Fibroblast of lung (primary cell): ENCODE measurements around the gene MAML3. TPM values are rescaled to one million over a fixed set of nuclear protein-coding genes. Genes with fewer than 3 reads are reported as not detected.
A peak's percentile ranks its signal among the peaks of the same experiment; 100 is the strongest.

Source experiments
- DNase-seq, 2 donors: peaks; one replicate each; pipeline versions ENCODE4 v3.0.0 to v3.0.0-alpha.2; 2010; ENCODE audit warnings: low read depth in 2 of 2
- H2AFZ ChIP-seq: 2 replicates; pipeline ENCODE4 v1.5.1; 2012; ENCODE audit warnings: low read length, control low read depth, inconsistent platforms
- H3K27ac ChIP-seq: 2 replicates; pipeline ENCODE4 v1.5.1; 2011; ENCODE audit warnings: low read length, control low read depth; ENCODE audit not compliant: insufficient read depth
- H3K27me3 ChIP-seq: 2 replicates; pipeline ENCODE4 v1.5.1; 2011; ENCODE audit warnings: mild to moderate bottlenecking, low read length; ENCODE audit not compliant: control insufficient read depth, insufficient read depth
- H3K36me3 ChIP-seq: 2 replicates; pipeline ENCODE4 v1.5.1; 2011; ENCODE audit warnings: low read length; ENCODE audit not compliant: control insufficient read depth, insufficient read depth
- H3K4me1 ChIP-seq: 2 replicates; pipeline ENCODE4 v1.5.1; 2011; ENCODE audit warnings: low read length; ENCODE audit not compliant: control insufficient read depth, insufficient read depth; ENCODE audit errors: extremely low read depth
- H3K4me2 ChIP-seq: 2 replicates; pipeline ENCODE4 v1.5.1; 2011; ENCODE audit warnings: low read length, control low read depth; ENCODE audit not compliant: insufficient read depth; ENCODE audit errors: extremely low read depth
- H3K4me3 ChIP-seq, 4 experiments: fragments of 200-600 bp in 1 of 4; sonication (generic) in 1 of 4; replicated peaks in 1 of 4; 2 replicates each; pipeline ENCODE4 v1.5.1; 2011 to 2016; ENCODE audit warnings: low read length in 4 of 4, low read depth in 3 of 4, mild to moderate bottlenecking in 3 of 4, control low read depth in 2 of 4, inconsistent platforms in 1 of 4, mixed read lengths in 1 of 4; ENCODE audit not compliant: insufficient read depth in 1 of 4; ENCODE audit errors: control extremely low read depth in 1 of 4
- H3K79me2 ChIP-seq: 2 replicates; pipeline ENCODE4 v1.5.1; 2012; ENCODE audit warnings: mild to moderate bottlenecking, low read length, inconsistent platforms; ENCODE audit not compliant: control insufficient read depth, insufficient read depth
- H3K9ac ChIP-seq: 2 replicates; pipeline ENCODE4 v1.5.1; 2011; ENCODE audit warnings: mild to moderate bottlenecking, low read length, control low read depth; ENCODE audit not compliant: insufficient read depth
- H3K9me3 ChIP-seq: 2 replicates; pipeline ENCODE4 v1.5.1; 2012; ENCODE audit warnings: low read depth, low read length; ENCODE audit not compliant: control insufficient read depth, insufficient read depth
- H4K20me1 ChIP-seq: 2 replicates; pipeline ENCODE4 v1.5.1; 2011; ENCODE audit warnings: low read length; ENCODE audit not compliant: control insufficient read depth, insufficient read depth; ENCODE audit errors: extremely low read depth
- EZH2 ChIP-seq: IDR thresholded peaks from 2 replicates; pipeline ENCODE4 v1.5.1; 2012; ENCODE audit warnings: low read length, control low read depth, mild to moderate bottlenecking; ENCODE audit errors: missing control alignments
- polyA plus RNA-seq, 2 donors: library from polyadenylated mRNA; depleted of rRNA in 1 of 2; stranded (reverse) in 1 of 2; unstranded in 1 of 2; fragments of >200 nt; gene quantifications; 2 replicates each; pipeline ENCODE4 v1.2.1, GENCODE V29; 2011 to 2012; ENCODE audit warnings: missing spikeins in 1 of 2
- total RNA-seq: library from RNA; depleted of rRNA; stranded (reverse); fragments of >200 nt; gene quantifications from 2 replicates; pipeline ENCODE4 v1.2.1, GENCODE V29; 2014
- TF ChIP-seq, protein P1 (sequence below), 2 donors: IDR thresholded peaks in 1 of 2; conservative IDR thresholded peaks in 1 of 2; 1 replicate in 1 of 2; 2 replicates in 1 of 2; pipeline ENCODE4 v1.5.1; 2011 to 2012; ENCODE audit warnings: low read length in 2 of 2, control low read depth in 1 of 2, inconsistent platforms in 1 of 2, low read depth in 1 of 2, mild to moderate bottlenecking in 1 of 2

Gene MAML3
- total and polyA plus RNA-seq, 2 donors (not counting 1 experiment from before 2014, with no cell fraction given) = 2.0 to 2.8 TPM

DNA sequence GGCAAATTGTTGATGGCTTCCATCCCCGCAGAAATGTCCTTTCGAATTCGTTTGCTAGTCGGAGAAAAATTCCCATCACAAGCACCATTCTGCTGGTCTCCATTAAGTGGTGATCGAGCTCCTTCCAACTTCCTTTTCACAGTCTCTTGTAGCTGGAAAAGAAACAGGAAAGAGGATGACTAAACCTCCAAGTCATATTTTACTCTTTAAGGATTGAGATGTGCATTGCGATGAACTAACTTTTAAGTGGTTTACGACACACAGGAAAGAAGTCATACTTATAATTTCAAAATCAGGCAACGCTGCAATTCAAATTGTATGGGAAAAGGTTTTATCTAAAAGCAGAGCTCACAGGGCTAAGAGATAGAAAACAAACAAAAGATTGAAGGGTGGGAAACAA lies 263.2 kb downstream of the MAML3 start:
- Histone ChIP-seq H3K4me3 (no peak overlapping the region), H3K4me2 (no peak overlapping the region), H2AFZ (no peak overlapping the region), H3K9me3 (no peaks in the 10 kb centered on the region), H3K4me1 (peaks cover 5% of the 10 kb centered on the region), H3K27ac (no peak overlapping the region), H3K9ac (no peak overlapping the region), H3K79me2 (no peaks in the 10 kb centered on the region), H3K36me3 (no peaks in the 10 kb centered on the region), H3K27me3 (no peaks in the 10 kb centered on the region), H4K20me1 (no peaks in the 10 kb centered on the region)
- no peak for TF ChIP-seq EZH2
- TF ChIP-seq, protein P1, sequence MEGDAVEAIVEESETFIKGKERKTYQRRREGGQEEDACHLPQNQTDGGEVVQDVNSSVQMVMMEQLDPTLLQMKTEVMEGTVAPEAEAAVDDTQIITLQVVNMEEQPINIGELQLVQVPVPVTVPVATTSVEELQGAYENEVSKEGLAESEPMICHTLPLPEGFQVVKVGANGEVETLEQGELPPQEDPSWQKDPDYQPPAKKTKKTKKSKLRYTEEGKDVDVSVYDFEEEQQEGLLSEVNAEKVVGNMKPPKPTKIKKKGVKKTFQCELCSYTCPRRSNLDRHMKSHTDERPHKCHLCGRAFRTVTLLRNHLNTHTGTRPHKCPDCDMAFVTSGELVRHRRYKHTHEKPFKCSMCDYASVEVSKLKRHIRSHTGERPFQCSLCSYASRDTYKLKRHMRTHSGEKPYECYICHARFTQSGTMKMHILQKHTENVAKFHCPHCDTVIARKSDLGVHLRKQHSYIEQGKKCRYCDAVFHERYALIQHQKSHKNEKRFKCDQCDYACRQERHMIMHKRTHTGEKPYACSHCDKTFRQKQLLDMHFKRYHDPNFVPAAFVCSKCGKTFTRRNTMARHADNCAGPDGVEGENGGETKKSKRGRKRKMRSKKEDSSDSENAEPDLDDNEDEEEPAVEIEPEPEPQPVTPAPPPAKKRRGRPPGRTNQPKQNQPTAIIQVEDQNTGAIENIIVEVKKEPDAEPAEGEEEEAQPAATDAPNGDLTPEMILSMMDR (conservative IDR thresholded peaks at IDR 0.05 in 1 of 2, IDR thresholded peaks at IDR 0.05 in 1 of 2; ENCODE audit: low read depth in 1 of 2, low read length in 2 of 2) = no peak
- peak; percentile 60 to 77 for DNase-seq

DNA sequence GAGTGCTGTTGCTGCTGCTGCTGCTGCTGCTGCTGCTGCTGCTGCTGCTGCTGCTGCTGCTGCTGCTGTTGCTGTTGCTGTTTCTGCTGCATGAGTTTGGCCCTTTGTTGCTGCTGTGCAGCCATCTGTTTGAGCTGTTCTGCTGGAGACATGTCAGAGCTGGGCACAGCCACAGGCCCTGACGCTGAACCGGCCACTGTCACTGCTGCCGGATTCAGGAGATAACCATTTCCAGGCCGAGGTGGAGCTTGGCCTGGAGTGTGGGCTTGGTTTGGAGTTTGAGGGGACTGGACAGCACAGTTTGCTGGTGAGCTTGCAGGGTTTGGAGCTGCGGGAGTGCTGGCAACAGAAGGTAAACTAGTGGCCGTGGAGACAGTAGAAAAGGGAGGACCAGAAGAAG lies 264.1 kb downstream of the MAML3 start:
- no peak for DNase-seq
- no peak overlapping the region for H3K4me2 ChIP-seq
- H3K4me1 ChIP-seq = peaks cover 5% of the 10 kb centered on the region
- H3K9me3 ChIP-seq = no peaks in the 10 kb centered on the region
- no peaks in the 10 kb centered on the region for H3K36me3 ChIP-seq
- no peak overlapping the region for H3K27ac ChIP-seq
- H3K79me2 ChIP-seq = no peaks in the 10 kb centered on the region
- no peak for TF ChIP-seq EZH2
- TF ChIP-seq, protein P1 (conservative IDR thresholded peaks at IDR 0.05 in 1 of 2, IDR thresholded peaks at IDR 0.05 in 1 of 2; ENCODE audit: low read depth in 1 of 2, low read length in 2 of 2) = no peak
- H2AFZ ChIP-seq = no peak overlapping the region
- no peaks in the 10 kb centered on the region for H3K27me3 ChIP-seq
- H3K9ac ChIP-seq = no peak overlapping the region
- H4K20me1 ChIP-seq = no peaks in the 10 kb centered on the region
- no peak overlapping the region for H3K4me3 ChIP-seq

DNA sequence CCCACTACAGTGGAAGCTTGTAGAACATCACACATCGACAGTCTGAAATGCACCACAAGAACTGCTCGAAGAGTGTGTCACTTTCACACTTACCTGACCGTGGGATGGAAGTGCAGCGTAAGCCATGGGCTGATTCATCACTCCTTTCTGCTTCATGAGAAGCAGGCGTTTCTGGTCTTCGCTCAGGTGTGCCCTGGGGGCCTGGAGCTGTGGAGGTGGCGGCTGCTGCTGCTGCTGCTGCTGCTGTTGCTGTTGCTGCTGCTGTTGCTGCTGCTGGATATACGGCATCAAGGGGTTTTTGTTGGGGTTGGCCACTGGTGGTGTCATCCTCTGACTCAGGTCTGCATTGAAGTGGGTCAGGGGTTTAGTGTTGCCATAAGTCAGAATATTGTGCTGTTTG lies 264.7 kb downstream of the MAML3 start:
- no peaks in the 10 kb centered on the region for H3K9me3 ChIP-seq
- peaks cover 5% of the 10 kb centered on the region for H3K4me1 ChIP-seq
- H3K4me2 ChIP-seq = no peak overlapping the region
- no peak for DNase-seq
- no peak overlapping the region for H2AFZ ChIP-seq
- H3K9ac ChIP-seq = no peak overlapping the region
- no peaks in the 10 kb centered on the region for H3K79me2 ChIP-seq
- H3K27me3 ChIP-seq = no peaks in the 10 kb centered on the region
- TF ChIP-seq EZH2 = no peak
- TF ChIP-seq, protein P1 (conservative IDR thresholded peaks at IDR 0.05 in 1 of 2, IDR thresholded peaks at IDR 0.05 in 1 of 2; ENCODE audit: low read depth in 1 of 2, low read length in 2 of 2) = no peak
- no peak overlapping the region for H3K27ac ChIP-seq
- H3K4me3 ChIP-seq = no peak overlapping the region
- H4K20me1 ChIP-seq = no peaks in the 10 kb centered on the region
- no peaks in the 10 kb centered on the region for H3K36me3 ChIP-seq
